ENCODE measurements around the gene SPTAN1.

Gene SPTAN1

DNA sequence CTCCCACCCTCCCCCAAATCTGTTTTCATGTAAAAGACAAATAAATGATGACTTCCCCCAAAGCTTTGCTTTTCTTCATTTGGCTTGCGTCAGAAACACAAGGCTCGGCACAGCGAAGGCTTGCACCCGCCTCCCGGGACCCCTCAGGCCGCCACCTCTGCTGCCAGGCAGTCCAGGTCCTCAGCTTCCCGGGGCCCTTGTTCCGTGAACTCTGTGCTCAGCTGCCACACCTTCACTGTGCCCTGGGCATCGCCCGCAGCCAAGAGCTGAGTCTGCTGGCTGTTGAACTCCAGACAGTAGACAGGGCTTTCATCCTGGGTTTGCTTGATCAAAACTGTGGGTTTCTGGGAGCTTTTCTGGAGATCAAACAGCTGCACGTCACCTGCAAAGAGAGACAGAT lies 81.2 kb downstream of the SPTAN1 start:
- H3K9me3 ChIP-seq: no peaks in the 10 kb centered on the region
- H3K4me1 ChIP-seq (ENCODE audit: control insufficient read depth in 1 of 2, insufficient read depth in 1 of 2, low read depth in 1 of 2, low read length in 1 of 2): no peaks in the 10 kb centered on the region
- H3K4me3 ChIP-seq (ENCODE audit: low read depth in 1 of 2, low read length in 1 of 2): no peak overlapping the region
- H3K36me3 ChIP-seq: peaks cover 90% of the 10 kb centered on the region
- H3K27me3 ChIP-seq: no peaks in the 10 kb centered on the region
- TF ChIP-seq, protein P1, sequence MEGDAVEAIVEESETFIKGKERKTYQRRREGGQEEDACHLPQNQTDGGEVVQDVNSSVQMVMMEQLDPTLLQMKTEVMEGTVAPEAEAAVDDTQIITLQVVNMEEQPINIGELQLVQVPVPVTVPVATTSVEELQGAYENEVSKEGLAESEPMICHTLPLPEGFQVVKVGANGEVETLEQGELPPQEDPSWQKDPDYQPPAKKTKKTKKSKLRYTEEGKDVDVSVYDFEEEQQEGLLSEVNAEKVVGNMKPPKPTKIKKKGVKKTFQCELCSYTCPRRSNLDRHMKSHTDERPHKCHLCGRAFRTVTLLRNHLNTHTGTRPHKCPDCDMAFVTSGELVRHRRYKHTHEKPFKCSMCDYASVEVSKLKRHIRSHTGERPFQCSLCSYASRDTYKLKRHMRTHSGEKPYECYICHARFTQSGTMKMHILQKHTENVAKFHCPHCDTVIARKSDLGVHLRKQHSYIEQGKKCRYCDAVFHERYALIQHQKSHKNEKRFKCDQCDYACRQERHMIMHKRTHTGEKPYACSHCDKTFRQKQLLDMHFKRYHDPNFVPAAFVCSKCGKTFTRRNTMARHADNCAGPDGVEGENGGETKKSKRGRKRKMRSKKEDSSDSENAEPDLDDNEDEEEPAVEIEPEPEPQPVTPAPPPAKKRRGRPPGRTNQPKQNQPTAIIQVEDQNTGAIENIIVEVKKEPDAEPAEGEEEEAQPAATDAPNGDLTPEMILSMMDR (IDR thresholded peaks at IDR 0.05): no peak
- no peak overlapping the region for H3K27ac ChIP-seq

DNA sequence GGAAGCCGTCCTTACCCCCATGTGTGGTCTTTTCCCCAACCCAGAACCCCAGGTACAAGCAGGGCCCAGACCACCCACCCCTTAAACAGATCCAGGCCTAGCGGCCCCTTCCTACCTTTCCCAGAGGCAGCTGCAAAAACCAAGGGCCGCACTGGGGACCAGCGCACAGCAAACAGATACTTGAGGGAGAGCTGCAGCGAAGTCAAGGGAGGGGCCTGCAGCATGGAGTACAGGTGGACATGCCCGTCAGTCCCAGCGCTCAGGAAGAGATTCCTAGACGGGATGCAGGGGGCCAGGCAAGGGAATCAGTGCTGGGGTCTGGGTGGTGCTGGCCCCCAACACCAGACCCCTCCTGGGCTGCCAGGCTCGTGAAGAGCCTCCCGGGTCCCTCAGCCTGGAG lies 81.7 kb downstream of the SPTAN1 start:
- Histone ChIP-seq H3K27ac (no peak overlapping the region), H3K27me3 (no peaks in the 10 kb centered on the region), H3K4me3 (ENCODE audit: low read depth in 1 of 2, low read length in 1 of 2) (no peak overlapping the region), H3K36me3 (peaks cover 85% of the 10 kb centered on the region), H3K4me1 (ENCODE audit: control insufficient read depth in 1 of 2, insufficient read depth in 1 of 2, low read depth in 1 of 2, low read length in 1 of 2) (no peaks in the 10 kb centered on the region), H3K9me3 (no peaks in the 10 kb centered on the region)
- TF ChIP-seq, protein P1 (IDR thresholded peaks at IDR 0.05): no peak

DNA sequence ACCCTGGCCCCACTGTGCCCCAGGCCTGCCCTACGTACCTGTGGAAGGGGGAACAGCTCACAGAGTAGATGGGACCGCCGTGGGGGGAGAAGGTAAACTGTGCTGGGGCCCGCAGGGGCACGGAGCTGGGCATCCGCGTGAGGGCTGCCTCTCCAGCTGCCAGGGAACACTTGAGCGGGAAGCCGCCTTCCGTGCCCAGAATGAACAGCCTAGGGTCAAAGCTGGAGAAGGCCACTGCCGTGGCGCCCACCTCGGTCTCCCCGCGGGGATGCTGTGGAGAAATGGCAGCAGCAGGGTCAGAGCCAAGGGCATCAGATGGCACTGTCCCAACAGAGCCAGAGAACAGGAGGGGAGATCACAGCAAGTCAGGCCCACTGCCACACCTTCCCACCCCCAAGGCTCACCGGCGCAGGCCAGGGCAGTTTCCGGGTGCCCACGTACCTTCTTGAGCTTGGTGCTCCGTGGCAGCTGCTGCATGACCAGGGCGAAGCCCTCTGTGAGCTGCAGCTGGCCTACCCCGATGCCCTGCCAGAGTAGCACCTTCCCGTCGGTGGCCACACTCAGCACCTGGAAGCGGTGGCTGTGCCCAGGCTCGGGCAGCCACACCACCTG lies 82.4 kb downstream of the SPTAN1 start:
- TF ChIP-seq, protein P1 (IDR thresholded peaks at IDR 0.05): no peak
- no peaks in the 10 kb centered on the region for H3K4me1 ChIP-seq (ENCODE audit: control insufficient read depth in 1 of 2, insufficient read depth in 1 of 2, low read depth in 1 of 2, low read length in 1 of 2)
- no peaks in the 10 kb centered on the region for H3K9me3 ChIP-seq
- H3K27me3 ChIP-seq: no peaks in the 10 kb centered on the region
- peaks cover 78% of the 10 kb centered on the region for H3K36me3 ChIP-seq
- H3K4me3 ChIP-seq (ENCODE audit: low read depth in 1 of 2, low read length in 1 of 2): no peak overlapping the region
- H3K27ac ChIP-seq: no peak overlapping the region

DNA sequence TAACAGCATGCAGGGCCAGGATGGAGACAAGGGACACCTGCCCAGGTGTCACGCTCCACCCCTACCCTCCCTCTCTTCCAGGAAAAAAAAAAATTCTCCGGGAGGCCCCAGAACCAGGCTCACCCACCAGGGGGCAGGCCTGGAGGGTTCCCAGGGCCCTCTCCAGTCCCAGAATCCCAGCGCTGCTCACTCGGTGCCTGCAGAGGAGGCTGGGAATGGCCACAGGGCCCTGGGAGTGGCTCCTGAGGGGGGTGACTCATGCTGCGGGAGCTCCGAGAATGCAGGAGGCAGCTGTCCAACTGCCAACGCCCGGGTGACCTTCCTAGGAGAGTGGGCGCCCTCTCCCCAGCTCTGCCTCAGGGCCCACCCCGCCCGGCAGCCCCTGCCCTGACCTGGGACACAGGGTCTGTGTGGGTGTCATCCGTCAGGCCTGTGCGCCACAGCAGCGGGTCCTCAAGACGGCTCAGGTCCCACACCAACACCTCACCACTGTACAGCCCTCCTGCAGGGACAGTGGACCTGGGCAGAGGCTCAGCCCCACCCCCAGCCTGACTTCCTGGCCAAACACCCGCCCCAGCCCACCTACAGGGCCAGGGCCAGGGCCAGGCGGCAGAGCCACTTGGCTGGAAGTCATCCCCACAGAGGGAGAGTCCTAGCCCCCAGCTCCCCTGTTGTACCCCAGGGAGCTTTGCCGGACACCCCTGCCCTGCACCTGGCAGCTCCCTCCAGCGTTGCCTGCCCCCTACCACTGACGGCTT lies 83.1 kb downstream of the SPTAN1 start:
- H3K4me3 ChIP-seq (ENCODE audit: low read depth in 1 of 2, low read length in 1 of 2): no peak overlapping the region
- H3K27me3 ChIP-seq: no peaks in the 10 kb centered on the region
- TF ChIP-seq, protein P1 (IDR thresholded peaks at IDR 0.05): no peak
- peaks cover 76% of the 10 kb centered on the region for H3K36me3 ChIP-seq
- H3K27ac ChIP-seq: no peak overlapping the region
- H3K4me1 ChIP-seq (ENCODE audit: control insufficient read depth in 1 of 2, insufficient read depth in 1 of 2, low read depth in 1 of 2, low read length in 1 of 2): no peaks in the 10 kb centered on the region
- H3K9me3 ChIP-seq: no peaks in the 10 kb centered on the region

DNA sequence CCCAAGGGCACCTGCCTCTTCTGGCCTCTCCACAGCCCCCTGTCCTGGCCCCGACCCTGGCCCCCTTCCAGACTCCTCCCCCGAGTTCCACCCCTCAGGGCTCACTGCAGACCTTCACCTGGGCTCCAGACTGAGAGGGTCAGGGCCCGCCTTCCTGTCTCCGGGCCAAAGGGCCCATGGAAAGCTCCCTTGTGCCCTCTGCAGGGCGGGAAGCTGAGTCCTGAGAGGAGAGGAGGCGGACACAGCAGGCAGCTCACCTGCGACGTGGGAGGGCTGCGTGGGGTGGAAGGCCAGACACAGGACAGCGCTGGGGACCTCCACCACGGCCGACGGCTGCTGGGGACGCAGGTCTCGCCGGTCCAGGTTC lies 83.6 kb downstream of the SPTAN1 start:
- no peak overlapping the region for H3K27ac ChIP-seq
- H3K36me3 ChIP-seq: peaks cover 74% of the 10 kb centered on the region
- no peak overlapping the region for H3K4me3 ChIP-seq (ENCODE audit: low read depth in 1 of 2, low read length in 1 of 2)
- H3K27me3 ChIP-seq: no peaks in the 10 kb centered on the region
- H3K4me1 ChIP-seq (ENCODE audit: control insufficient read depth in 1 of 2, insufficient read depth in 1 of 2, low read depth in 1 of 2, low read length in 1 of 2): no peaks in the 10 kb centered on the region
- H3K9me3 ChIP-seq: no peaks in the 10 kb centered on the region
- TF ChIP-seq, protein P1 (IDR thresholded peaks at IDR 0.05): no peak

Data from neutrophil (primary cell).